Measurements from ENCODE around the gene SLC6A15.

The SLC6A15 gene

GRCh38 chr12:84874825-84875139 lies 37.8 kb downstream of the SLC6A15 start:
- DNase-seq (ENCODE audit: low spot score), result no peak
- TF ChIP-seq CTCF (IDR thresholded peaks at IDR 0.05; ENCODE audit: extremely low read depth, missing control alignments), result no peak

- DNase-seq (ENCODE audit: low spot score), result peak; percentile 21
- peak; percentile 35 for TF ChIP-seq CTCF (IDR thresholded peaks at IDR 0.05; ENCODE audit: extremely low read depth, missing control alignments)
Measured at GRCh38 chr12:84874125-84874824, 38.3 kb downstream of the SLC6A15 start.

- no peak for TF ChIP-seq CTCF (IDR thresholded peaks at IDR 0.05; ENCODE audit: extremely low read depth, missing control alignments)
Measured at GRCh38 chr12:84862186-84862585, 50.4 kb downstream of the SLC6A15 start.

GRCh38 chr12:84860718-84861117 lies 51.9 kb downstream of the SLC6A15 start:
- DNase-seq (ENCODE audit: low spot score), result no peak
- no peak for TF ChIP-seq CTCF (IDR thresholded peaks at IDR 0.05; ENCODE audit: extremely low read depth, missing control alignments)

More at GRCh38 chr12:84862186-84862585, 50.4 kb downstream of the SLC6A15 start:
- DNase-seq (ENCODE audit: low spot score), result no peak

- no peak for DNase-seq (ENCODE audit: low spot score)
- TF ChIP-seq CTCF (IDR thresholded peaks at IDR 0.05; ENCODE audit: extremely low read depth, missing control alignments), result no peak
Measured at GRCh38 chr12:84858796-84859195, 53.8 kb downstream of the SLC6A15 start.

- TF ChIP-seq CTCF (IDR thresholded peaks at IDR 0.05; ENCODE audit: extremely low read depth, missing control alignments), result no peak
- no peak for DNase-seq (ENCODE audit: low spot score)
Measured at GRCh38 chr12:84857525-84858208, 54.9 kb downstream of the SLC6A15 start.

- TF ChIP-seq CTCF (IDR thresholded peaks at IDR 0.05; ENCODE audit: extremely low read depth, missing control alignments), result no peak
- DNase-seq (ENCODE audit: low spot score), result no peak
Measured at GRCh38 chr12:84856156-84856900, 56.3 kb downstream of the SLC6A15 start.
